SK-N-SH treated with all-trans-retinoic acid at 6 μM for 48 hours (cell line): ENCODE data around the gene RALA.

Experiments used
- ATAC-seq: fragments of 200-7000 bp; cut with Tn5 transposase; 3 replicates; pipeline ENCODE4 v1.9.1; 2020; ENCODE audit warnings: mild to moderate bottlenecking, moderate library complexity
- ARNTL ChIP-seq: fragments of 450-650 bp; formaldehyde crosslinking; IDR thresholded peaks from 2 replicates; pipeline ENCODE4 v1.5.0; 2020; ENCODE audit warnings: low read depth, mild to moderate bottlenecking, moderate library complexity, borderline replicate concordance
- BACH2 ChIP-seq: fragments of 250-450 bp; sonication (Bioruptor Pico); IDR thresholded peaks from 2 replicates; pipeline ENCODE4 v1.9.0; 2021; ENCODE audit warnings: mild to moderate bottlenecking, borderline replicate concordance
- CREB5 ChIP-seq: fragments of 250-450 bp; sonication (Bioruptor Pico); IDR thresholded peaks from 2 replicates; pipeline ENCODE4 v1.5.1; 2020; ENCODE audit warnings: low read depth, mild to moderate bottlenecking, moderate library complexity
- CSDC2 ChIP-seq: fragments of 250-450 bp; sonication (Bioruptor Pico); IDR thresholded peaks from 2 replicates; pipeline ENCODE4 v1.5.0; 2020; ENCODE audit warnings: mild to moderate bottlenecking, moderate library complexity
- CSRNP3 ChIP-seq: fragments of 250-450 bp; sonication (Bioruptor Pico); IDR thresholded peaks from 2 replicates; pipeline ENCODE4 v1.5.1; 2021; ENCODE audit warnings: mild to moderate bottlenecking, moderate library complexity
- ESRRG ChIP-seq: fragments of 250-450 bp; sonication (Bioruptor Pico); IDR thresholded peaks from 2 replicates; pipeline ENCODE4 v1.6.1; 2021; ENCODE audit warnings: mild to moderate bottlenecking
- GLIS3 ChIP-seq: fragments of 250-450 bp; sonication (Bioruptor Pico); IDR thresholded peaks from 2 replicates; pipeline ENCODE4 v1.5.0; 2020; ENCODE audit warnings: mild to moderate bottlenecking, moderate library complexity
- ISL1 ChIP-seq: fragments of 250-450 bp; sonication (Bioruptor Pico); IDR thresholded peaks from 2 replicates; pipeline ENCODE4 v2.1.2; 2022; ENCODE audit warnings: mild to moderate bottlenecking, moderate library complexity
- OSR1 ChIP-seq: fragments of 250-450 bp; sonication (Bioruptor Pico); IDR thresholded peaks from 2 replicates; pipeline ENCODE4 v1.8.0; 2022; ENCODE audit warnings: moderate library complexity, mild to moderate bottlenecking, inconsistent platforms
- POU6F1 ChIP-seq: fragments of 250-450 bp; sonication (Bioruptor Pico); IDR thresholded peaks from 2 replicates; pipeline ENCODE4 v1.8.0; 2021; ENCODE audit warnings: low read depth, mild to moderate bottlenecking, moderate library complexity, borderline replicate concordance
- PPARA ChIP-seq: fragments of 250-450 bp; sonication (Bioruptor Pico); IDR thresholded peaks from 2 replicates; pipeline ENCODE4 v1.5.0; 2020; ENCODE audit warnings: mild to moderate bottlenecking, borderline replicate concordance
- RARB ChIP-seq: fragments of 250-450 bp; sonication (Bioruptor Pico); IDR thresholded peaks from 2 replicates; pipeline ENCODE4 v1.8.0; 2021; ENCODE audit warnings: mild to moderate bottlenecking, moderate library complexity
- SNAI2 ChIP-seq: fragments of 250-450 bp; sonication (Bioruptor Pico); IDR thresholded peaks from 2 replicates; pipeline ENCODE4 v1.5.0; 2020; ENCODE audit warnings: mild to moderate bottlenecking, moderate library complexity
- TCF4 ChIP-seq: fragments of 250-450 bp; sonication (Bioruptor Pico); IDR thresholded peaks from 2 replicates; pipeline ENCODE4 v1.8.0; 2021; ENCODE audit warnings: mild to moderate bottlenecking, moderate library complexity, borderline replicate concordance
- TOX ChIP-seq: fragments of 250-450 bp; sonication (Bioruptor Pico); IDR thresholded peaks from 2 replicates; pipeline ENCODE4 v1.8.0; 2021; ENCODE audit warnings: mild to moderate bottlenecking, moderate library complexity, borderline replicate concordance
- TSHZ2 ChIP-seq: fragments of 250-450 bp; sonication (Bioruptor Pico); IDR thresholded peaks from 2 replicates; pipeline ENCODE4 v1.5.0; 2020; ENCODE audit warnings: mild to moderate bottlenecking, moderate library complexity
- ZC3H10 ChIP-seq: fragments of 250-450 bp; sonication (Bioruptor Pico); IDR thresholded peaks from 2 replicates; pipeline ENCODE4 v1.5.1; 2021; ENCODE audit warnings: mild to moderate bottlenecking, moderate library complexity
- ZFP30 ChIP-seq: fragments of 450-650 bp; formaldehyde crosslinking; IDR thresholded peaks from 2 replicates; pipeline ENCODE4 v1.5.0; 2022; ENCODE audit warnings: mild to moderate bottlenecking, moderate library complexity
- ZNF565 ChIP-seq: fragments of 450-650 bp; formaldehyde crosslinking; conservative IDR thresholded peaks from 2 replicates; pipeline ENCODE4 v1.5.0; 2020; ENCODE audit warnings: low read depth, mild to moderate bottlenecking, moderate library complexity
- ZNF70 ChIP-seq: fragments of 450-650 bp; formaldehyde crosslinking; IDR thresholded peaks from 2 replicates; pipeline ENCODE4 v1.5.0; 2020; ENCODE audit warnings: mild to moderate bottlenecking, moderate library complexity
- ZNF8 ChIP-seq: fragments of 450-650 bp; formaldehyde crosslinking; IDR thresholded peaks from 2 replicates; pipeline ENCODE4 v1.5.0; 2020; ENCODE audit warnings: mild to moderate bottlenecking, moderate library complexity

The RALA gene

GRCh38 chr7:39703144-39703543 is 79.8 kb downstream of the RALA start:
- peak; percentile 63 for ATAC-seq
- TF ChIP-seq CREB5 (CRISPR knock-in tag) (no peak), SNAI2 (no peak), OSR1 (CRISPR knock-in tag) (no peak)

- TF ChIP-seq PPARA (CRISPR knock-in tag): no peak
Observed at GRCh38 chr7:39709029-39709428, 85.7 kb downstream of the RALA start.

GRCh38 chr7:39709768-39710311 is 86.5 kb downstream of the RALA start:
- TF ChIP-seq ZC3H10 (CRISPR knock-in tag) (peak; percentile 27; the same call in 1 of the 2 replicates), ISL1 (CRISPR knock-in tag) (no peak)
- ATAC-seq: peak; percentile 86

More at GRCh38 chr7:39709029-39709428, 85.7 kb downstream of the RALA start:
- peak; percentile 13; the same call in 1 of the 3 replicates for ATAC-seq

GRCh38 chr7:39712751-39713150 is 89.4 kb downstream of the RALA start:
- ATAC-seq: no peak
- TF ChIP-seq SNAI2 (no peak), CSDC2 (CRISPR knock-in tag) (no peak), BACH2 (CRISPR knock-in tag) (no peak), ZNF8 (CRISPR knock-in tag) (no peak), ESRRG (CRISPR knock-in tag) (no peak), RARB (CRISPR knock-in tag) (no peak), TCF4 (CRISPR knock-in tag) (no peak), OSR1 (CRISPR knock-in tag) (no peak), ISL1 (CRISPR knock-in tag) (no peak), ZFP30 (CRISPR knock-in tag) (no peak), TOX (CRISPR knock-in tag) (no peak), POU6F1 (CRISPR knock-in tag) (no peak), CREB5 (CRISPR knock-in tag) (no peak), PPARA (CRISPR knock-in tag) (no peak)

GRCh38 chr7:39714447-39715091 is 91.2 kb downstream of the RALA start:
- no peak for ATAC-seq
- TF ChIP-seq ZNF8 (CRISPR knock-in tag): no peak
- TF ChIP-seq PPARA (CRISPR knock-in tag): no peak
- no peak for TF ChIP-seq POU6F1 (CRISPR knock-in tag)
- no peak for TF ChIP-seq TOX (CRISPR knock-in tag)
- no peak for TF ChIP-seq CSDC2 (CRISPR knock-in tag)
- TF ChIP-seq TCF4 (CRISPR knock-in tag): no peak
- TF ChIP-seq SNAI2: no peak
- no peak for TF ChIP-seq ZNF70 (CRISPR knock-in tag)
- no peak for TF ChIP-seq ESRRG (CRISPR knock-in tag)
- no peak for TF ChIP-seq ZNF565
- no peak for TF ChIP-seq ARNTL
- TF ChIP-seq CSRNP3 (CRISPR knock-in tag): no peak
- no peak for TF ChIP-seq CREB5 (CRISPR knock-in tag)
- no peak for TF ChIP-seq BACH2 (CRISPR knock-in tag)
- no peak for TF ChIP-seq GLIS3 (CRISPR knock-in tag)
- TF ChIP-seq OSR1 (CRISPR knock-in tag): no peak
- TF ChIP-seq TSHZ2 (CRISPR knock-in tag): no peak
